ENCODE measurements around the gene WFDC9.

GRCh38 chr20:45679650-45680049 is 48.6 kb upstream of the WFDC9 start:
- TF ChIP-seq, protein P1, sequence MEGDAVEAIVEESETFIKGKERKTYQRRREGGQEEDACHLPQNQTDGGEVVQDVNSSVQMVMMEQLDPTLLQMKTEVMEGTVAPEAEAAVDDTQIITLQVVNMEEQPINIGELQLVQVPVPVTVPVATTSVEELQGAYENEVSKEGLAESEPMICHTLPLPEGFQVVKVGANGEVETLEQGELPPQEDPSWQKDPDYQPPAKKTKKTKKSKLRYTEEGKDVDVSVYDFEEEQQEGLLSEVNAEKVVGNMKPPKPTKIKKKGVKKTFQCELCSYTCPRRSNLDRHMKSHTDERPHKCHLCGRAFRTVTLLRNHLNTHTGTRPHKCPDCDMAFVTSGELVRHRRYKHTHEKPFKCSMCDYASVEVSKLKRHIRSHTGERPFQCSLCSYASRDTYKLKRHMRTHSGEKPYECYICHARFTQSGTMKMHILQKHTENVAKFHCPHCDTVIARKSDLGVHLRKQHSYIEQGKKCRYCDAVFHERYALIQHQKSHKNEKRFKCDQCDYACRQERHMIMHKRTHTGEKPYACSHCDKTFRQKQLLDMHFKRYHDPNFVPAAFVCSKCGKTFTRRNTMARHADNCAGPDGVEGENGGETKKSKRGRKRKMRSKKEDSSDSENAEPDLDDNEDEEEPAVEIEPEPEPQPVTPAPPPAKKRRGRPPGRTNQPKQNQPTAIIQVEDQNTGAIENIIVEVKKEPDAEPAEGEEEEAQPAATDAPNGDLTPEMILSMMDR (IDR thresholded peaks at IDR 0.05; ENCODE audit: low read depth, low read length, missing input control), result no peak
- TF ChIP-seq FOXA1 (IDR thresholded peaks at IDR 0.05) (no peak), RXRA (IDR thresholded peaks at IDR 0.05) (no peak), HNF4G (IDR thresholded peaks at IDR 0.05) (no peak), FOXA2 (IDR thresholded peaks at IDR 0.05) (no peak)
